Measurements from ENCODE around the gene CPZ.

The CPZ gene

GRCh38 chr4:8639777-8640720 lies 47.5 kb downstream of the CPZ start:
- no peak for DNase-seq (ENCODE audit: low spot score)

- DNase-seq (ENCODE audit: low spot score), result no peak
These were observed 48.3 kb downstream of the CPZ start for GRCh38 chr4:8640816-8641215.

- DNase-seq (ENCODE audit: low spot score), result no peak
These were observed 48.7 kb downstream of the CPZ start for GRCh38 chr4:8641256-8641655.

GRCh38 chr4:8641931-8642650 lies 49.5 kb downstream of the CPZ start:
- no peak for DNase-seq (ENCODE audit: low spot score)

- DNase-seq (ENCODE audit: low spot score), result no peak
These were observed 50.2 kb downstream of the CPZ start for GRCh38 chr4:8642651-8643321.

- no peak for DNase-seq (ENCODE audit: low spot score)
These were observed 50.9 kb downstream of the CPZ start for GRCh38 chr4:8643441-8643840.

- DNase-seq (ENCODE audit: low spot score), result no peak
These were observed 51.4 kb downstream of the CPZ start for GRCh38 chr4:8643986-8644385.

GRCh38 chr4:8644461-8644891 lies 51.9 kb downstream of the CPZ start:
- DNase-seq (ENCODE audit: low spot score), result no peak

GRCh38 chr4:8644966-8645752 lies 52.6 kb downstream of the CPZ start:
- DNase-seq (ENCODE audit: low spot score), result peak; percentile 6

GRCh38 chr4:8645753-8646124 lies 53.2 kb downstream of the CPZ start:
- DNase-seq (ENCODE audit: low spot score), result peak; percentile 12

GRCh38 chr4:8646296-8647093 lies 53.9 kb downstream of the CPZ start:
- peak; percentile 11 for DNase-seq (ENCODE audit: low spot score)

GRCh38 chr4:8647094-8647570 lies 54.6 kb downstream of the CPZ start:
- no peak for DNase-seq (ENCODE audit: low spot score)

GRCh38 chr4:8647626-8648025 lies 55.1 kb downstream of the CPZ start:
- DNase-seq (ENCODE audit: low spot score), result peak; percentile 10

- DNase-seq (ENCODE audit: low spot score), result no peak
These were observed 55.7 kb downstream of the CPZ start for GRCh38 chr4:8648296-8648695.

- DNase-seq (ENCODE audit: low spot score), result peak; percentile 8
These were observed 56.5 kb downstream of the CPZ start for GRCh38 chr4:8648816-8649630.

- DNase-seq (ENCODE audit: low spot score), result no peak
These were observed 57.2 kb downstream of the CPZ start for GRCh38 chr4:8649631-8650361.

GRCh38 chr4:8651661-8652180 lies 59.2 kb downstream of the CPZ start:
- DNase-seq (ENCODE audit: low spot score), result no peak

- DNase-seq (ENCODE audit: low spot score), result no peak
These were observed 59.9 kb downstream of the CPZ start for GRCh38 chr4:8652181-8653078.

All from D341Med (cell line).